K562 (cell line): Measurements from ENCODE around the gene IL12RB1. TPM values are rescaled to one million over a fixed set of nuclear protein-coding genes. Genes with fewer than 3 reads are reported as not detected.

ENCODE experiments used
- ATAC-seq: fragments of 200-7000 bp; cut with Tn5 transposase; 3 replicates; pipeline ENCODE4 v1.9.1; 2020; ENCODE audit warnings: moderate library complexity
- BruUV-seq: library from RNA; stranded (reverse); fragments of 400-500 nt; replicated peaks from 2 replicates; lab custom pipeline; 2021; lab: Mats Ljungman, UMichigan
- CTCF ChIA-PET: fragments of 300-600 bp; formaldehyde crosslinking; extraction: SDS; loops from one replicate; lab custom pipeline; 2021; ENCODE audit warnings: low intra/inter-chr PET ratio; lab: Yijun Ruan, JAX
- POLR2A ChIA-PET: fragments of 300-600, 350-650 bp; sonication (Branson Sonifier 250); formaldehyde crosslinking; extraction: SDS; loops from one replicate; lab custom pipeline; 2021; ENCODE audit warnings: antibody characterized with exemption, inconsistent platforms; lab: Yijun Ruan, JAX
- DNase-seq, 4 experiments: peaks; one replicate each; pipeline versions ENCODE4 v3.0.0 to v3.0.0-alpha.2; 2011 to 2018; ENCODE audit warnings: low spot score in 3 of 4, mixed read lengths in 3 of 4; ENCODE audit errors: extremely low read depth in 1 of 4
- FAIRE-seq: peaks from 2 replicates; lab custom pipeline; 2011; peaks lifted over from hg19 to GRCh38; lab: Jason Lieb, UNC
- H2AFZ ChIP-seq: 2 replicates; pipeline ENCODE4 v1.6.0; 2011; ENCODE audit warnings: low read depth, low read length, control low read depth, inconsistent platforms
- H3K27ac ChIP-seq: fragments of 200-600 bp; 3 replicates; pipeline ENCODE4 v1.8.0; 2011; ENCODE audit warnings: low read depth, mild to moderate bottlenecking, control low read depth, inconsistent platforms, low read length, moderate library complexity, mixed read lengths; ENCODE audit errors: extremely low read depth
- H3K27me3 ChIP-seq, 2 experiments: fragments of 300-600 bp in 1 of 2; 2 replicates in 1 of 2; 3 replicates in 1 of 2; pipeline versions ENCODE4 v1.6.0 to v1.8.0; 2011; ENCODE audit warnings: inconsistent platforms in 2 of 2, low read length in 2 of 2, mild to moderate bottlenecking in 1 of 2, mixed read lengths in 1 of 2, moderate library complexity in 1 of 2; ENCODE audit not compliant: control insufficient read depth in 2 of 2, insufficient read depth in 2 of 2
- H3K36me3 ChIP-seq: fragments of 300-600 bp; 3 replicates; pipeline ENCODE4 v1.8.0; 2011; ENCODE audit warnings: mild to moderate bottlenecking, low read length, inconsistent platforms; ENCODE audit not compliant: control insufficient read depth, insufficient read depth
- H3K4me1 ChIP-seq, 2 experiments: fragments of 200-600 bp in 1 of 2; replicated peaks in 1 of 2; 2 replicates in 1 of 2; 3 replicates in 1 of 2; pipeline versions ENCODE4 v1.5.1 to v1.8.0; 2011; ENCODE audit warnings: inconsistent platforms in 2 of 2, low read length in 2 of 2, mild to moderate bottlenecking in 1 of 2, mixed read lengths in 1 of 2, moderate library complexity in 1 of 2; ENCODE audit not compliant: control insufficient read depth in 2 of 2, insufficient read depth in 2 of 2
- H3K4me2 ChIP-seq: 2 replicates; pipeline ENCODE4 v1.6.1; 2011; ENCODE audit warnings: low read length, control low read depth, inconsistent platforms, mixed read lengths; ENCODE audit not compliant: insufficient read depth
- H3K4me3 ChIP-seq: fragments of 200-600 bp; sonication (generic), shearing (Covaris generic); 2 replicates; pipeline ENCODE4 v1.5.1; 2016; ENCODE audit warnings: control low read depth, inconsistent platforms
- H3K79me2 ChIP-seq: fragments of 200-600 bp; 3 replicates; pipeline ENCODE4 v1.8.0; 2011; ENCODE audit warnings: low read length, inconsistent platforms; ENCODE audit not compliant: control insufficient read depth, insufficient read depth
- H3K9ac ChIP-seq, 2 experiments: 2 replicates each; pipeline versions ENCODE4 v1.6.0 to v1.6.1; 2011; ENCODE audit warnings: low read depth in 2 of 2, low read length in 2 of 2, control low read depth in 1 of 2, inconsistent platforms in 1 of 2, mild to moderate bottlenecking in 1 of 2, mixed read lengths in 1 of 2; ENCODE audit not compliant: insufficient read depth in 1 of 2
- H3K9me1 ChIP-seq: one replicate; pipeline ENCODE4 v1.6.0; 2011; ENCODE audit warnings: inconsistent platforms, mild to moderate bottlenecking, low read length, moderate library complexity; ENCODE audit not compliant: control insufficient read depth, insufficient read depth
- H3K9me3 ChIP-seq: replicated peaks from 2 replicates; pipeline ENCODE4 v1.5.1; 2011; ENCODE audit warnings: low read depth, low read length, inconsistent platforms; ENCODE audit not compliant: control insufficient read depth, insufficient read depth
- H4K20me1 ChIP-seq: replicated peaks from 2 replicates; pipeline ENCODE4 v1.6.1; 2011; ENCODE audit warnings: low read length, inconsistent platforms, mixed read lengths; ENCODE audit not compliant: control insufficient read depth, insufficient read depth
- HDAC2 ChIP-seq: fragments of 450-650 bp; IDR thresholded peaks from 2 replicates; pipeline ENCODE4 v1.6.1; 2016; ENCODE audit warnings: mild to moderate bottlenecking
- KDM4B ChIP-seq, 2 experiments: fragments of 450-650 bp in 1 of 2; sonication (generic) in 1 of 2; IDR thresholded peaks; 2 replicates each; pipeline ENCODE4 v1.6.1; 2016 to 2017; ENCODE audit warnings: borderline replicate concordance in 2 of 2, antibody characterized with exemption in 1 of 2, low read depth in 1 of 2, mild to moderate bottlenecking in 1 of 2
- LCOR ChIP-seq: sonication (generic); formaldehyde crosslinking; IDR thresholded peaks from 2 replicates; pipeline ENCODE4 v1.8.0; 2022; ENCODE audit warnings: mild to moderate bottlenecking, missing genetic modification reagents
- ZFP1 ChIP-seq: fragments of 450-650 bp; formaldehyde crosslinking; IDR thresholded peaks from 2 replicates; pipeline ENCODE4 v1.4.0; 2020; ENCODE audit warnings: mild to moderate bottlenecking, mixed read lengths
- ZNF431 ChIP-seq: sonication (generic); formaldehyde crosslinking; IDR thresholded peaks from 2 replicates; pipeline ENCODE4 v1.8.0; 2022; ENCODE audit warnings: mild to moderate bottlenecking, missing genetic modification reagents
- ZNF76 ChIP-seq: fragments of 250-450 bp; sonication (Bioruptor Pico); IDR thresholded peaks from 2 replicates; pipeline ENCODE4 v1.4.0; 2020; ENCODE audit warnings: mild to moderate bottlenecking, moderate library complexity, borderline replicate concordance
- ZSCAN29 ChIP-seq: fragments of 450-650 bp; IDR thresholded peaks from 2 replicates; pipeline ENCODE4 v1.6.1; 2017
- WGBS: fragments of 100-300 bp; shearing (Covaris generic); methylation state at CpG from one replicate; pipeline ENCODE4 v1.1.6; 2016; ENCODE audit warnings: low coverage, mixed read lengths; ENCODE audit not compliant: insufficient coverage; ENCODE audit errors: missing lambda C conversion rate; 5-methylcytosine and 5-hydroxymethylcytosine counted together
- in situ Hi-C: fragments of 300-500 bp; cut with MboI; formaldehyde crosslinking; loops from 4 replicates; pipeline ENCODE4 v1.15.0; 2018; ENCODE audit warnings: inconsistent platforms, mixed read lengths
- intact Hi-C: fragments of 100-400 bp; cut with micrococcal nuclease; formaldehyde crosslinking; loops from 2 replicates; pipeline ENCODE4 v1.14.2; 2022
- polyA plus RNA-seq, 8 experiments: library from polyadenylated mRNA; depleted of rRNA in 4 of 8; stranded (reverse) in 5 of 8; unstranded in 3 of 8; fragments of >200 nt; fragmentation: Nextera tagmentation in 2 of 8; fragmentation: Illumina TruSeq in 1 of 8; extraction: Ambion mirVana in 2 of 8; extraction: Trizol in 1 of 8; gene quantifications; 2 replicates each; pipeline versions ENCODE4 v1.2.1 to v1.2.3, GENCODE V29; 2011 to 2014; ENCODE audit warnings: inconsistent platforms in 1 of 8, missing spikeins in 1 of 8
- total RNA-seq, 7 experiments: library from RNA; depleted of rRNA in 6 of 7; stranded (reverse); fragments of >200 nt in 6 of 7; fragmentation: Illumina TruSeq in 2 of 7; extraction: Trizol in 2 of 7; gene quantifications; 2 replicates each; pipeline versions ENCODE4 v1.2.1 to v1.2.3, GENCODE V29; 2011 to 2021; ENCODE audit warnings: low replicate concordance in 1 of 7
- TF ChIP-seq, protein P1 (sequence below), 3 experiments: fragments of 200-800 bp in 1 of 3; sonication (Bioruptor generic) in 1 of 3; sonication (generic) in 1 of 3; formaldehyde crosslinking in 1 of 3; IDR thresholded peaks; 2 replicates each; pipeline versions ENCODE4 v1.6.1 to v1.8.0; 2016 to 2022; ENCODE audit warnings: mild to moderate bottlenecking in 2 of 3, missing compliant biosample characterization in 2 of 3, missing genetic modification characterization in 2 of 3, missing genetic modification reagents in 1 of 3
- TF ChIP-seq, protein P2 (sequence below): fragments of 250-450 bp; sonication (Bioruptor Pico); IDR thresholded peaks from 2 replicates; pipeline ENCODE4 v1.5.0; 2021
- TF ChIP-seq, protein P3 (sequence below): sonication (generic); formaldehyde crosslinking; IDR thresholded peaks from 2 replicates; pipeline ENCODE4 v1.8.0; 2022; ENCODE audit warnings: mild to moderate bottlenecking, missing genetic modification reagents

IL12RB1 gene
- total and polyA plus RNA-seq, 9 of the 15 experiments (the other 6 are each of a cell fraction or from before 2014, with no cell fraction given), result 0.04 to 0.07 (median 0.06) TPM; not detected in 5

DNA sequence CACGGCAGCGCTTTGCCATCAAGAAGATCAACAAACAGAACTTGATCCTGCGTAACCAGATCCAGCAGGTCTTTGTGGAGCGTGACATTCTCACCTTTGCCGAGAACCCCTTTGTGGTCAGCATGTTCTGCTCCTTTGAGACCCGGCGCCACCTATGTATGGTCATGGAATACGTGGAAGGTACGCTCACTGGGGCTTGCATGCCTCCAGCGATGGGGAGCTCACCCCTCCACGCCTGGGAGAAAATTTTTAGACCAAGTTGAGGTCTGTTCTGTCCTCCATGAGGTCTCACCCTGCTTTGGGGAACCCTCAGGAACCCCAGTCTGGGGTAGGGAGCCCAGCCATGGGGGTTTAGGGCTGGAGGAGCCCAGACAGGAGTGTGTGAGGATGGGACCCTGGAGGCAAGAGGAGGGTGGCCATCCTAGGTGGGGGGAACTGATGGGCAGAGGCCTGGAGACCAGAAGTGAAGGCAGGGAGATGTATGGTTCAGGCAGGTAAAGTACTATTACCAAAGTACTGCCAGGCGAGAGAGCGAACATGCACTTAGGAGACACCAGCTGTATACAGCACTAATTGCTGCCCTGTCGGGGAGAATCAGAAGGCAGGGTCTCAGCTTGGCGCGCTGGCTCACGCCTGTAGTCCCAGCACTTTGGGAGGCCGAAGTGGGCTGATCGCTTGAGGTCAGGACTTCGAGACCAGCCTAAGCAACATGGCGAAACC, 43.9 kb upstream of the IL12RB1 start (continued):
- TF ChIP-seq, protein P1, sequence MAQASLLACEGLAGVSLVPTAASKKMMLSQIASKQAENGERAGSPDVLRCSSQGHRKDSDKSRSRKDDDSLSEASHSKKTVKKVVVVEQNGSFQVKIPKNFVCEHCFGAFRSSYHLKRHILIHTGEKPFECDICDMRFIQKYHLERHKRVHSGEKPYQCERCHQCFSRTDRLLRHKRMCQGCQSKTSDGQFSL (CRISPR knock-in tag; IDR thresholded peaks at IDR 0.05), result no peak
- TF ChIP-seq, protein P1 (tag; IDR thresholded peaks at IDR 0.05), result no peak
- TF ChIP-seq ZNF76 (CRISPR knock-in tag) (no peak), HDAC2 (0 out of 2 replicates have a peak, but pooled peaks have one; percentile 34)
- TF ChIP-seq, all 486 proteins: peak for 10

DNA sequence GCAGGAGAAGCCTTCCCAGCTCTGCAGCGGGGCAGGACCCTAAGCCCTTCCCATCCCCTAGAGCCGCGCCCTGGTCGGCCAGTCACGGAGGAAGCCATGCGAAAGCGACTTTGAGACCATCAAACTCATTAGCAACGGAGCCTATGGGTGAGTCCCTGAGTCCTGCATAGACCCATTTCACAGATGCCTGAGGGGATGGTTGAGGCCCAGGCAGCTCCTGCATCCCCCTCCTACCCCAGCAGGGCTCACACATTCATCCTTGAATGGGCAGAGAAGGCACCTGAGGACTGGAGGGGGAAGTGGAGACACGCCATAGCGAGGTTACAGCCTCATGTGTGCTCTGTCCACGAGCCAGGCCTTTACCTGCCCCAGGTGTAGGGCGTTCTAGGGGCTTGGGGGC, 42.1 kb upstream of the IL12RB1 start:
- 94% methylated on average over 12 of the region's 12 CpGs for WGBS
- H3K9me3 ChIP-seq, result no peaks in the 10 kb centered on the region
- no peak overlapping the region for H3K27ac ChIP-seq
- no peak for ATAC-seq
- POLR2A ChIA-PET, result interaction anchor here (1.0 to 1.7 kb wide), 2 partner anchors 11 to 13 kb away, joined by 3 to 5 read pairs; no protein-coding TSS in a partner anchor
- no peaks in the 10 kb centered on the region for H3K27me3 ChIP-seq
- CTCF ChIA-PET, result no interaction called here
- H3K4me1 ChIP-seq, result peaks cover 0 to 8% of the 10 kb centered on the region in 2 experiments; a peak in 2 of 5 replicates
- 0 out of 2 replicates have a peak, but pooled peaks cover 4% of the 10 kb centered on the region for H4K20me1 ChIP-seq
- peak overlapping the region in 1 of 2 experiments; percentile 50; a peak in 2 of 4 replicates for H3K9ac ChIP-seq
- H3K4me3 ChIP-seq, result no peak overlapping the region
- no peak for DNase-seq
- no peak overlapping the region for H3K4me2 ChIP-seq
- FAIRE-seq, result no peak
- H2AFZ ChIP-seq, result no peak overlapping the region
- BruUV-seq, result no TSS peak
- in situ Hi-C loops (no loop called here), intact Hi-C loops (no loop called here)
- H3K36me3 ChIP-seq, result peaks cover 51% of the 10 kb centered on the region; the same call in 2 of the 3 replicates
- H3K79me2 ChIP-seq, result no peaks in the 10 kb centered on the region
- H3K9me1 ChIP-seq, result no peaks in the 10 kb centered on the region
- TF ChIP-seq LCOR (CRISPR knock-in tag) (no peak), KDM4B (IDR thresholded peaks at IDR 0.05; ENCODE audit: borderline replicate concordance in 2 of 2, low read depth in 1 of 2) (no peak), ZNF431 (CRISPR knock-in tag) (no peak), ZSCAN29 (no peak), ZFP1 (CRISPR knock-in tag) (no peak)
- TF ChIP-seq, protein P2, sequence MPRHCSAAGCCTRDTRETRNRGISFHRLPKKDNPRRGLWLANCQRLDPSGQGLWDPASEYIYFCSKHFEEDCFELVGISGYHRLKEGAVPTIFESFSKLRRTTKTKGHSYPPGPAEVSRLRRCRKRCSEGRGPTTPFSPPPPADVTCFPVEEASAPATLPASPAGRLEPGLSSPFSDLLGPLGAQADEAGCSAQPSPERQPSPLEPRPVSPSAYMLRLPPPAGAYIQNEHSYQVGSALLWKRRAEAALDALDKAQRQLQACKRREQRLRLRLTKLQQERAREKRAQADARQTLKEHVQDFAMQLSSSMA, result no peak
- TF ChIP-seq, protein P3, sequence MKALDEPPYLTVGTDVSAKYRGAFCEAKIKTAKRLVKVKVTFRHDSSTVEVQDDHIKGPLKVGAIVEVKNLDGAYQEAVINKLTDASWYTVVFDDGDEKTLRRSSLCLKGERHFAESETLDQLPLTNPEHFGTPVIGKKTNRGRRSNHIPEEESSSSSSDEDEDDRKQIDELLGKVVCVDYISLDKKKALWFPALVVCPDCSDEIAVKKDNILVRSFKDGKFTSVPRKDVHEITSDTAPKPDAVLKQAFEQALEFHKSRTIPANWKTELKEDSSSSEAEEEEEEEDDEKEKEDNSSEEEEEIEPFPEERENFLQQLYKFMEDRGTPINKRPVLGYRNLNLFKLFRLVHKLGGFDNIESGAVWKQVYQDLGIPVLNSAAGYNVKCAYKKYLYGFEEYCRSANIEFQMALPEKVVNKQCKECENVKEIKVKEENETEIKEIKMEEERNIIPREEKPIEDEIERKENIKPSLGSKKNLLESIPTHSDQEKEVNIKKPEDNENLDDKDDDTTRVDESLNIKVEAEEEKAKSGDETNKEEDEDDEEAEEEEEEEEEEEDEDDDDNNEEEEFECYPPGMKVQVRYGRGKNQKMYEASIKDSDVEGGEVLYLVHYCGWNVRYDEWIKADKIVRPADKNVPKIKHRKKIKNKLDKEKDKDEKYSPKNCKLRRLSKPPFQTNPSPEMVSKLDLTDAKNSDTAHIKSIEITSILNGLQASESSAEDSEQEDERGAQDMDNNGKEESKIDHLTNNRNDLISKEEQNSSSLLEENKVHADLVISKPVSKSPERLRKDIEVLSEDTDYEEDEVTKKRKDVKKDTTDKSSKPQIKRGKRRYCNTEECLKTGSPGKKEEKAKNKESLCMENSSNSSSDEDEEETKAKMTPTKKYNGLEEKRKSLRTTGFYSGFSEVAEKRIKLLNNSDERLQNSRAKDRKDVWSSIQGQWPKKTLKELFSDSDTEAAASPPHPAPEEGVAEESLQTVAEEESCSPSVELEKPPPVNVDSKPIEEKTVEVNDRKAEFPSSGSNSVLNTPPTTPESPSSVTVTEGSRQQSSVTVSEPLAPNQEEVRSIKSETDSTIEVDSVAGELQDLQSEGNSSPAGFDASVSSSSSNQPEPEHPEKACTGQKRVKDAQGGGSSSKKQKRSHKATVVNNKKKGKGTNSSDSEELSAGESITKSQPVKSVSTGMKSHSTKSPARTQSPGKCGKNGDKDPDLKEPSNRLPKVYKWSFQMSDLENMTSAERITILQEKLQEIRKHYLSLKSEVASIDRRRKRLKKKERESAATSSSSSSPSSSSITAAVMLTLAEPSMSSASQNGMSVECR, result no peak
